ENCODE data around the gene KLF11.
A peak's percentile ranks its signal among the peaks of the same experiment; 100 is the strongest.

KLF11 gene

GRCh38 chr2:10042301-10043161 is 819 bp upstream of the KLF11 start:
- DNase-seq (ENCODE audit: low read depth) = peak; percentile 58

- peak; percentile 77 for DNase-seq (ENCODE audit: low read depth)
These were observed 704 bp downstream of the KLF11 start for GRCh38 chr2:10043906-10044601.

DNA sequence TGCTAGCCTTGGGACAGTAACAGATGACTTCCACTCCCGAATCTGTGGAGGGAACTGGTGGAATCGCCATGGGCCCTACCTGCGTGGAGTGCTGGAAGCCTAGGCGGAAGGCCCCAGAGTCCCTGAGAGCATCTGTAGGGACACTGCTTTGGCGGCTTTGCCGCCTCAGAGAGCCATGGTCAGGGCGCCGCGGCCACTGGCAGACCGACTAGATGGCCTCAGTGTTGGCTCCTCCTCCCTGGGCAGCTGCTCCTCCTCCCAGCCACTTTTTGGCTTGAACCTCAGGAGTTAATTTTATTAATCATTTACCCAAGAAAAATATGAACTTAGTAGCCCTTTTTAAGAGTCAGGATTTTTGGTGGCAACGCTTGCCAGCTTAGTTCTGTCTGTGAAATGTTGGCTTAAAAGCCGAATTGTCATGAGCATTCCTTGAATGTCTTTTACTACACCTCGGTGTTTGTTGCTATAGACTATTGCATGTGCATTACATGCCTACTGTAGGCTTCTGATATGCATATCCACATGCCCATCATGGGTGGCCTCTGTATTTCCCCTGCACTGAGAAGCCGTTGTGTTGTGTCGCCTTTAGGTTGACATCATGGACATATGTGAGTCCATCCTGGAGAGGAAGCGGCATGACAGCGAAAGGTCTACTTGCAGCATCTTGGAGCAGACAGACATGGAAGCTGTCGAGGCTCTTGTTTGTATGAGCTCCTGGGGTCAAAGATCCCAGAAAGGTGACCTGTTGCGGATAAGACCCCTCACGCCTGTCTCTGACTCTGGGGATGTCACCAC is 2.4 kb downstream of the KLF11 start:
- no peak for DNase-seq (ENCODE audit: low read depth)

DNA sequence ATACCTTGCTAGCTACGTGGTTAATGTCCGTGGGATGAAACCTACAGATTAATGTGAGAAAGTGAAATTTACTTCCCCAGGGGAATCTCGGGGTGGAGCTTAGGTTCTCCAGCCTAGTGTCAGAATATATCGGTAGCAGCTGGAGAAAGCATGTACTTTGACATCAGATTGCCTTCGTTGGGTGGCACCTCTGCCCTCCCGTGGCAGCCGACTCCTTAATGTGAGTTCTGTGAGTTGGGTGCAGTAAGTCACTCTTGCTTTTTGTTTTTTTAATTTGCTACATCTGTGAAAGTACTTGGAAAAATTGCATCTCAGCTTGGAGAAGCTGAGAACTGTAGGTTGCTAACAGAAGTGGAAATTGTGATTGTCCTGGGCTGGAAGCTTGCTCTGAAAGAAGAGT is 3.6 kb downstream of the KLF11 start:
- no peak for DNase-seq (ENCODE audit: low read depth)

GRCh38 chr2:10047616-10048500 is 4.5 kb downstream of the KLF11 start:
- no peak for DNase-seq (ENCODE audit: low read depth)

DNA sequence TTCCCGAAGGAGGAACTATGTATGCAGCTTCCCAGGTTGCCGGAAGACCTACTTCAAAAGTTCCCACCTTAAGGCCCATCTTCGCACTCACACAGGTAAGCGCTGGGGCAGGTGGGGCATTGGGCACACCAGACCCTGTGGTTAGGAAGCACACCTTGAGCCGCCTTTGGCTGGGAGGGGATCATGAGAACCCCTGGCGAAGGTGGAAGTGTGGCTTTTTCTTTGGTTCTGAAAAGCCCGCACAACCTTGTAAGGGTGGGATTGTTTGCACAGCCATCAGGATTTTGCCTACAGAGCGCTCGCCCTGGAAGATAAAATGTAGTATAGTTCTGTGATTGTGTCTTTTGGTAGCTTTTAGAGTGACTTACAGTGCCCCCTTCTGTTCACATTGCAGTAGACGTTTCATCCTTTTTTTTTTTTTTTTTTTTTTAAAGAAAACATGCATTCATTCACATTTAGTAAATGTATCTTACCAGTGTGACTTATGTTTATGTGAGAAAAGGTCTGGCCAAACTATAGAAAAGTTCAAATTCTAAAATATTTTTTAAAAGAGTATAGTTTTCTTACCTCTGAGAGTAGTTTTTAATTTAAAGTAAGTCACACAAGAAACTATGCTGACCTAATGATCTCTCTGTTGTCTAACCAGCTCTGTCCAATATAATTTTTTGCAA is 5.3 kb downstream of the KLF11 start:
- no peak for DNase-seq (ENCODE audit: low read depth)

- DNase-seq (ENCODE audit: low read depth) = no peak
These were observed 8.9 kb downstream of the KLF11 start for GRCh38 chr2:10052216-10052615.

GRCh38 chr2:10053351-10053750 is 10.0 kb downstream of the KLF11 start:
- DNase-seq (ENCODE audit: low read depth) = no peak

DNA sequence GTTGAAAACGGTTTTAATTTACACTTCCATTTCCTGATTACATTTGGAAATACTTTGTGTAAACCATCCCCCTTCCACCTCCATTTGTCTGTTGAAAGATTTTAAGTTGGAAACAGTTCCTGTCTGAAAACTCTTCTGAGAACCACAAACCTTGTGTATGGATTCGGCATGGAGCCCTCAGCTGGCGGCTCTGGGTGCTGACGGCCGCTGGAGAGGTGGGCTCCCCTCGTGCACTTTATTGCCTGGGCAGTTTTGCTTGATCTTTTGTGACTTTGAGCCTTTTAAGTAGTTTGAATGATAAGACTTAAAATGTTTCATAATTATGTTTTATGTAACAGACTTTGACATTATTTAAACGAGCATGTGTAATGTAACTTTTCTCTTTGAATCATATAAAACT is 11.1 kb downstream of the KLF11 start:
- DNase-seq (ENCODE audit: low read depth) = no peak

DNA sequence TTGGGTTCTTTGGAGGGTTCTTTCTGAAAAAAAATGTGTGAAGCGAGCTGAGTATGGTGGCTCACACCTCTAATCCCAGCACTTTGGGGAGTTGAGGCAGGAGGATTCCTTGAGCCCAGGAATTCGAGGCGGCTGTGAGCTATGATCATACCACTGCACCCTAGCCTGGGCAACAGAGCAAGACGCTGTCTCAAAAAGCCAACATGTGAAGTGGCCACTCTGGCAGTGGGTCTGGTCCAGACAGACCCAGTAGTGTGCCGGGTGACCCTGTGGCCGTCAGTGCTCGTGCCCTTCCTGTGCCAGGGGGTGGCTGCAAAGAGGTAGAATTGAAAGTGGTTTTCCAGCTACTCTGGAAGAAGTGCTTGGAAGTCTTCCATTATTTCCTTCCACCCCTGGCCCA is 11.6 kb downstream of the KLF11 start:
- DNase-seq (ENCODE audit: low read depth) = no peak

GRCh38 chr2:10056439-10056838 is 13.1 kb downstream of the KLF11 start:
- DNase-seq (ENCODE audit: low read depth) = no peak

- no peak for DNase-seq (ENCODE audit: low read depth)
These were observed 14.1 kb downstream of the KLF11 start for GRCh38 chr2:10057231-10058107.

DNA sequence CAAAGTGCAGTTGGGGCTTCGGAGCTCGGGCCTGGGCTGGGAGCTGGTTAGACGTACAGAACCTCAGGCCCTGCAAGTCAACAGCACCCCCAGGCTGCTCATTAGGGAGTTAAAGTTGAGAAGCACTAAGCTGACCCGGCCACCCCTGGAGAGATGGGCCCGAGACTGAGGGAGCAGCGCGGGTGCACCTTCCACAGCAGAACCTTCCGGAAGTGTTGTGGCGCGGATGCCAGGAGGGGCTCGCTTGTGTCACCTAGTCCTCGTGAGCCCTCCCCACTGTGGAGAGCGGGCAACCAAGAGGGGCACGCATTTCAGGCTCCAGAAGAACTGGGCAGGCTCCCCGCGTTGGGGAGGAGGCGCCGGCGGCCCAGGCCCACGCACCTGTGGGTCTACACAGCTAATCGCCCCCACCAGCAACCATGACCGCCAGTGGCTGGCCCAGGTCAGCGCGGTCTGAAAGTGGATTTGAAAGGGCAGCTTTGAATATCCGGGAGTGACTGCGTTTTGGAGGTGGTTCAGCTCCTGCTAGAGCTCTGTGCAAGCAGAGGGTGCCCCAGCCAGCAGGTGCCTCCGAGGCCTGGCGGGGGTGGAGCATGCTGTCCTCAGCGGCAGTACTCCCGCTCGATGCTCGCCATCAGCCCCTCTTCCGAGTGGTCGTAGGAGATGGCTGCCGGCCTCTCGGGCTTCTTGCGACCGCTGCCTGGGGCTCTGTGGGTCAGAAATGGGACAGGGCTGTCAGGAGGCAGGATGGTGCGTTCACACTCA is 15.1 kb downstream of the KLF11 start:
- no peak for DNase-seq (ENCODE audit: low read depth)

- no peak for DNase-seq (ENCODE audit: low read depth)
These were observed 15.6 kb downstream of the KLF11 start for GRCh38 chr2:10059016-10059351.

DNA sequence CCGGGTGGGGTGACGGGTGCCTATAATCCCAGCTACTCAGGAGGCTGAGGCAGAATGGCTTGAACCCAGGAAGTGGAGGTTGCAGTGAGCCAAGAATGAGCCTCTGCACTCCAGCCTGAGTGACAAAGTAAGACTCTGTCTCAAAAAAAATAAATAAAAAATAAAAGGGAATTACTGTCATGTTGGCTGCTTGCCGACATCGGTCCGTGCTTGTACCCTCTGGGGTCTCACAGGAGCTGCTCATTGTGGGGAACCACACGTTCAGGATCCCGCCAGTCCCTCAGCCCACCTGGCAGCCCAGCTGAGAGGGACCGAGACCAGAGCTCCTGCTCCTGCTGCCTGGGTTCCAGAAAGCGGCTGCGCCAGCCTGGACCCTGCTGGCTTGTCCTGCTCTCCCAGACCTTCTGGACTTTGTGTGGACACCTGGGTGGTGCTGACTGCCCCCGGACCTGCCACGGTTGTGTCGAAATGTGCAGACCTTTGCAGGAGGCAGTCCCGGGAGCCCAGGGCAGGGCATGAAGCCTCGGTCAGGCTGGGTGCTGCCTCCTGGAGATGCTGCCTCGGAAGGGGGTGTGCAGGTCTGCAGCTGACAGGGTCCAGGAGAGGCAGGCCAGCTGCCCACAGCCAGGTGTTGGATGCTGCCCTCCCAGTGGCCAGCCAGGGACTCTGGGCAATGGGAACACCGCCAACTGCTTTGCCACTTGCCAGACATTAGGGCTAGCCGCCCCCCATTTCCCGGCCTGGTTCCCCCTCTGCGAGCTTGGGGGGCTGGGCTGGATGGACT is 16.4 kb downstream of the KLF11 start:
- DNase-seq (ENCODE audit: low read depth) = no peak

DNA sequence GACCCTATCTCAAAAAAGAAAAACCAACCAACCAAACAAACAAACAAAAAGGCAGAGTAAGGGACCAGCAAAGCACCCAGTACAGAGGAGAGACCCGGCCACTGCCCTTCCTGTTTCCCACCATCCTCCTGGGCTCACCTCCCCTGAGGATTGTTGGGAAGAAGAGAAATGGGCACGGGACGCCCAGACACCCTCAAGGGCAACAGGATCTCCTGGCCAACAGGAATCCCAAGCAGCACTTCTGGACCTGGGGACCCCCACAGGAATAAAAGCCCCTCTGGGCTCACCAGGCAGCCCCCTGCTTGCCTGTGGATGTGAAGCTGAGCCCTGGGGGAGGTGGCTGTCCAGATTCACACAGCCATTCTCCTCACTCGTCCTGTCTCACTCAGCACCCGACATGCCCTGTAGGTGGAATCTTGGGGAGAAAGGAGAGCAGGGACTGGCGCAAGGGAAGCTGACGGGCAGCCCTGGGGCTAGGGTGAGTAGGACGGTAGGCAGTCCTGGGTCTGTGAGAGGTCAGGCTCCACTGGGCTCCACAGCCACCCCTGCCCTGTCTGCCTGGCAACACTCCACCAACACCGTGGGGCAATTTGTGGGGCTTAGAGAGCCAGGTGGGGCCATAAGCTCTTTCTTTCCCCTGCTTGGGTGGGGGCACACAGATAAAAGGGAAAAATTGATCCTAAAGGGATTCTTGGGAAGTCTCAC is 18.0 kb downstream of the KLF11 start:
- DNase-seq (ENCODE audit: low read depth) = no peak

- no peak for DNase-seq (ENCODE audit: low read depth)
These were observed 19.6 kb downstream of the KLF11 start for GRCh38 chr2:10062931-10063365.

DNA sequence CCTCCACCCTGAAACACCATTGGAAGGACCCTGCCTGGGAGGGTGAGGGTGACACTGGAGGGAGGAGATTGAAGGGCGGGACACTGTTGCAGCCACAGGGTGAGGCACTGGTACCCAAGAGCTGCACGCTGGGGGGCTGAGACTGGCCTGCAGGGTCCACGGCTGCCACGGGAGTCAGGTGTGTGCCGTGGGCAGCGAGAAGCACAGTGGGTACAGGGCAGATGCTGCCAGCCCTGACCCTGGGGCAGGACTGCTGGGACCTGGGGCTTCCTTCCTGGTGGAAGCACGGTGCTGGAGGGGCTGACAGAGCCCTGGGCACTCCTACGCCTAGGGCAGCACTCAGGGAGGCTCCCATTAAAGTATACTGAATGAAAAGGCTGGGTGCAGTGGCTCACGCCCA is 20.2 kb downstream of the KLF11 start:
- DNase-seq (ENCODE audit: low read depth) = no peak
